Lower leg skin (tissue), 3 donors: ENCODE measurements around the gene SPOCK1.

Experiments
- POLR2A ChIP-seq, 2 donors: fragments of 450-650 bp; IDR thresholded peaks; one replicate each; pipeline ENCODE4 v1.6.1; 2016 to 2017; ENCODE audit warnings: antibody characterized with exemption in 2 of 2, mild to moderate bottlenecking in 1 of 2, moderate library complexity in 1 of 2
- TF ChIP-seq, protein P1 (sequence below), 3 donors: fragments of 450-650 bp; IDR thresholded peaks; one replicate each; pipeline ENCODE4 v1.5.1; 2016; ENCODE audit warnings: antibody characterized with exemption in 3 of 3, mild to moderate bottlenecking in 3 of 3, moderate library complexity in 2 of 3

DNA sequence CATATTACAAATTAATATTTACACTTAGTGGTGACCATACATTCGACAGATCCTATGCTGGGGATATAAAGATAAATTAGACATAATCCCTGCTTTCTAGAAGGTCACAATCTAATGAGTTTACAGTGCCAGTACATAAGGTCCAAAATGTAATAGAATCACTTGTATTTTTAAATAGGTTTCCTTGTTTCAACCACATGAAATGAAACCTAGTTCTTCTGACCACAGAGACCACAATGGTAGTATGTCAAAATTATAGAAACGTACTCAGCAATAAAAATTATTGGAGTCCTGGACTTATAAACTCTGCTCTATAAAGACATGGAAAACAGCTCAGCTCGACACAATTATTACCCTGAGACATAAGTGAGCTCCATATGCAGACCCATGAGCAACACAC, 444.3 kb downstream of the SPOCK1 start:
- TF ChIP-seq, protein P1, sequence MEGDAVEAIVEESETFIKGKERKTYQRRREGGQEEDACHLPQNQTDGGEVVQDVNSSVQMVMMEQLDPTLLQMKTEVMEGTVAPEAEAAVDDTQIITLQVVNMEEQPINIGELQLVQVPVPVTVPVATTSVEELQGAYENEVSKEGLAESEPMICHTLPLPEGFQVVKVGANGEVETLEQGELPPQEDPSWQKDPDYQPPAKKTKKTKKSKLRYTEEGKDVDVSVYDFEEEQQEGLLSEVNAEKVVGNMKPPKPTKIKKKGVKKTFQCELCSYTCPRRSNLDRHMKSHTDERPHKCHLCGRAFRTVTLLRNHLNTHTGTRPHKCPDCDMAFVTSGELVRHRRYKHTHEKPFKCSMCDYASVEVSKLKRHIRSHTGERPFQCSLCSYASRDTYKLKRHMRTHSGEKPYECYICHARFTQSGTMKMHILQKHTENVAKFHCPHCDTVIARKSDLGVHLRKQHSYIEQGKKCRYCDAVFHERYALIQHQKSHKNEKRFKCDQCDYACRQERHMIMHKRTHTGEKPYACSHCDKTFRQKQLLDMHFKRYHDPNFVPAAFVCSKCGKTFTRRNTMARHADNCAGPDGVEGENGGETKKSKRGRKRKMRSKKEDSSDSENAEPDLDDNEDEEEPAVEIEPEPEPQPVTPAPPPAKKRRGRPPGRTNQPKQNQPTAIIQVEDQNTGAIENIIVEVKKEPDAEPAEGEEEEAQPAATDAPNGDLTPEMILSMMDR (IDR thresholded peaks at IDR 0.05) = no peak
- no peak for TF ChIP-seq POLR2A (IDR thresholded peaks at IDR 0.05)
